ACC112 (cell line): Measurements from ENCODE around the gene SHLD1.

Experiments used
- H2AFZ ChIP-seq: fragments of 200-600 bp; sonication (generic); one replicate; pipeline ENCODE4 v1.6.0; 2017; ENCODE audit warnings: antibody characterized with exemption, low read length; ENCODE audit not compliant: unreplicated experiment
- H3K27ac ChIP-seq: fragments of 200-600 bp; sonication (generic); 2 replicates; pipeline ENCODE4 v1.5.1; 2014; ENCODE audit warnings: low read depth, mild to moderate bottlenecking, antibody characterized with exemption, low read length, moderate library complexity
- H3K27me3 ChIP-seq: fragments of 200-600 bp; sonication (generic); 2 replicates; pipeline ENCODE4 v1.6.1; 2014; ENCODE audit warnings: mild to moderate bottlenecking, antibody characterized with exemption, low read length, moderate library complexity, mixed read lengths; ENCODE audit not compliant: insufficient read depth
- H3K36me3 ChIP-seq: fragments of 200-600 bp; sonication (generic); 2 replicates; pipeline ENCODE4 v1.6.1; 2016; ENCODE audit warnings: mild to moderate bottlenecking, antibody characterized with exemption, low read length, moderate library complexity, mixed read lengths; ENCODE audit not compliant: insufficient read depth
- H3K4me1 ChIP-seq: fragments of 200-600 bp; sonication (generic); one replicate; pipeline ENCODE4 v1.6.1; 2016; ENCODE audit warnings: low read length, mixed read lengths; ENCODE audit not compliant: insufficient read depth, unreplicated experiment, control insufficient read depth
- H3K4me3 ChIP-seq: fragments of 200-600 bp; sonication (generic); 2 replicates; pipeline ENCODE4 v1.5.1; 2014; ENCODE audit warnings: mild to moderate bottlenecking, low read depth, low read length
- H3K79me2 ChIP-seq: fragments of 200-600 bp; sonication (generic); one replicate; pipeline ENCODE4 v1.6.0; 2016; ENCODE audit warnings: low read length; ENCODE audit not compliant: control insufficient read depth, unreplicated experiment, insufficient read depth

Gene SHLD1

GRCh38 chr20:5757949-5758348 lies 7.7 kb downstream of the SHLD1 start:
- no peaks in the 10 kb centered on the region for H3K27me3 ChIP-seq
- H3K27ac ChIP-seq: no peak overlapping the region
- no peaks in the 10 kb centered on the region for H3K36me3 ChIP-seq
- H2AFZ ChIP-seq: no peak overlapping the region
- no peaks in the 10 kb centered on the region for H3K79me2 ChIP-seq
- no peaks in the 10 kb centered on the region for H3K4me1 ChIP-seq
- H3K4me3 ChIP-seq: no peak overlapping the region

GRCh38 chr20:5766085-5766764 lies 16.0 kb downstream of the SHLD1 start:
- no peaks in the 10 kb centered on the region for H3K27me3 ChIP-seq
- peaks cover 5% of the 10 kb centered on the region for H3K4me1 ChIP-seq
- H2AFZ ChIP-seq: no peak overlapping the region
- no peak overlapping the region for H3K27ac ChIP-seq
- no peaks in the 10 kb centered on the region for H3K79me2 ChIP-seq
- H3K36me3 ChIP-seq: no peaks in the 10 kb centered on the region
- no peak overlapping the region for H3K4me3 ChIP-seq

GRCh38 chr20:5767493-5768098 lies 17.4 kb downstream of the SHLD1 start:
- no peaks in the 10 kb centered on the region for H3K27me3 ChIP-seq
- H3K79me2 ChIP-seq: no peaks in the 10 kb centered on the region
- H3K27ac ChIP-seq: no peak overlapping the region
- H3K4me3 ChIP-seq: no peak overlapping the region
- no peaks in the 10 kb centered on the region for H3K36me3 ChIP-seq
- H3K4me1 ChIP-seq: peaks cover 5% of the 10 kb centered on the region
- no peak overlapping the region for H2AFZ ChIP-seq

GRCh38 chr20:5770231-5770986 lies 20.2 kb downstream of the SHLD1 start:
- no peaks in the 10 kb centered on the region for H3K27me3 ChIP-seq
- H3K36me3 ChIP-seq: no peaks in the 10 kb centered on the region
- H3K4me1 ChIP-seq: peaks cover 5% of the 10 kb centered on the region
- no peak overlapping the region for H3K4me3 ChIP-seq
- H2AFZ ChIP-seq: no peak overlapping the region
- H3K27ac ChIP-seq: no peak overlapping the region
- no peaks in the 10 kb centered on the region for H3K79me2 ChIP-seq

- no peaks in the 10 kb centered on the region for H3K36me3 ChIP-seq
- H2AFZ ChIP-seq: no peak overlapping the region
- no peaks in the 10 kb centered on the region for H3K27me3 ChIP-seq
- no peak overlapping the region for H3K27ac ChIP-seq
- H3K79me2 ChIP-seq: no peaks in the 10 kb centered on the region
- H3K4me3 ChIP-seq: no peak overlapping the region
- peaks cover 5% of the 10 kb centered on the region for H3K4me1 ChIP-seq
Observed at GRCh38 chr20:5770987-5771318, 20.8 kb downstream of the SHLD1 start.

GRCh38 chr20:5772704-5773103 lies 22.5 kb downstream of the SHLD1 start:
- peaks cover 5% of the 10 kb centered on the region for H3K4me1 ChIP-seq
- H3K4me3 ChIP-seq: no peak overlapping the region
- no peaks in the 10 kb centered on the region for H3K36me3 ChIP-seq
- H2AFZ ChIP-seq: no peak overlapping the region
- no peaks in the 10 kb centered on the region for H3K79me2 ChIP-seq
- no peaks in the 10 kb centered on the region for H3K27me3 ChIP-seq
- no peak overlapping the region for H3K27ac ChIP-seq

- Histone ChIP-seq H3K36me3 (no peaks in the 10 kb centered on the region), H3K4me1 (peaks cover 5% of the 10 kb centered on the region), H3K79me2 (no peaks in the 10 kb centered on the region), H3K27me3 (no peaks in the 10 kb centered on the region), H2AFZ (no peak overlapping the region), H3K4me3 (no peak overlapping the region), H3K27ac (no peak overlapping the region)
Observed at GRCh38 chr20:5773589-5773988, 23.4 kb downstream of the SHLD1 start.

- no peak overlapping the region for H2AFZ ChIP-seq
- H3K36me3 ChIP-seq: no peaks in the 10 kb centered on the region
- peaks cover 3% of the 10 kb centered on the region for H3K4me1 ChIP-seq
- H3K79me2 ChIP-seq: no peaks in the 10 kb centered on the region
- H3K27me3 ChIP-seq: no peaks in the 10 kb centered on the region
- H3K27ac ChIP-seq: no peak overlapping the region
- no peak overlapping the region for H3K4me3 ChIP-seq
Observed at GRCh38 chr20:5776077-5776476, 25.9 kb downstream of the SHLD1 start.

GRCh38 chr20:5779071-5779900 lies 29.1 kb downstream of the SHLD1 start:
- Histone ChIP-seq H3K79me2 (no peaks in the 10 kb centered on the region), H3K36me3 (no peaks in the 10 kb centered on the region), H3K27ac (peak overlapping the region; percentile 33; the same call in 1 of the 2 replicates), H2AFZ (no peak overlapping the region), H3K4me1 (peaks cover 3% of the 10 kb centered on the region), H3K4me3 (no peak overlapping the region), H3K27me3 (no peaks in the 10 kb centered on the region)

- Histone ChIP-seq H3K4me3 (no peak overlapping the region), H3K27me3 (no peaks in the 10 kb centered on the region), H2AFZ (no peak overlapping the region), H3K27ac (no peak overlapping the region), H3K4me1 (peaks cover 3% of the 10 kb centered on the region), H3K79me2 (no peaks in the 10 kb centered on the region), H3K36me3 (no peaks in the 10 kb centered on the region)
Observed at GRCh38 chr20:5780846-5781217, 30.6 kb downstream of the SHLD1 start.
